ENCODE results near the gene PBX4. TPM values are rescaled to one million over a fixed set of nuclear protein-coding genes. Genes with fewer than 3 reads are reported as not detected.

PBX4 gene
- total and polyA plus RNA-seq, 2 of the 8 experiments (the other 6 are each of a cell fraction or from before 2014, with no cell fraction given) = 3.4 to 3.8 TPM

GRCh38 chr19:19610376-19611202, 7.9 kb downstream of the PBX4 start:
- no peak for DNase-seq (ENCODE audit: low read depth in 1 of 2, low spot score in 2 of 2)
- H2BK12ac ChIP-seq (ENCODE audit: low read depth, low read length) = no peak overlapping the region
- H4K20me1 ChIP-seq (replicated peaks in 1 of 2; ENCODE audit: control insufficient read depth in 1 of 2, insufficient read depth in 2 of 2, low read length in 2 of 2) = no peaks in the 10 kb centered on the region
- TF ChIP-seq BCL11A (IDR thresholded peaks at IDR 0.05; ENCODE audit: low read depth in 2 of 2, low read length in 2 of 2) = no peak
- no peak for TF ChIP-seq RBBP5 (IDR thresholded peaks at IDR 0.05; ENCODE audit: borderline replicate concordance, low read depth, low read length)
- no peak overlapping the region for H3K4me2 ChIP-seq (ENCODE audit: insufficient read depth in 1 of 2, low read depth in 2 of 2, low read length in 2 of 2)
- 92% methylated on average over 10 of the region's 10 CpGs; no CpG with 5 or more reads in 1 of the 2 experiments for WGBS, 2 experiments (ENCODE audit: extremely low coverage in 1 of 2, insufficient coverage in 1 of 2, insufficient read length in 1 of 2, insufficient replicate concordance in 2 of 2, low coverage in 1 of 2, low lambda C conversion rate in 2 of 2, missing lambda C conversion rate in 1 of 2)
- ChIA-PET POLR2A (ENCODE audit: partially characterized antibody) (interaction anchor here (0.6 to 1.7 kb wide), 2 partner anchors 18 to 30 kb away, joined by 3 read pairs; no protein-coding TSS in a partner anchor), CTCF (ENCODE audit: partially characterized antibody) (interaction anchor here (0.9 to 1.4 kb wide), 2 partner anchors 33 to 56 kb away, joined by 3 to 5 read pairs; partner anchors contain the start of gene GMIP)
- H3K18ac ChIP-seq (ENCODE audit: extremely low read depth, low read length) = no peak overlapping the region
- no peaks in the 10 kb centered on the region for H3K36me3 ChIP-seq (ENCODE audit: control insufficient read depth in 2 of 4, insufficient read depth in 4 of 4, low read length in 3 of 4)
- no peak overlapping the region for H4K8ac ChIP-seq (ENCODE audit: extremely low read depth, insufficient read depth, low read length)
- no peaks in the 10 kb centered on the region for H3K9me3 ChIP-seq (ENCODE audit: insufficient read depth in 2 of 2, low read depth in 1 of 2, low read length in 1 of 2)
- H3K79me1 ChIP-seq (ENCODE audit: low read depth, low read length) = no peaks in the 10 kb centered on the region
- H2AK5ac ChIP-seq (ENCODE audit: low read depth, low read length) = no peak overlapping the region
- no peaks in the 10 kb centered on the region for H3K23me2 ChIP-seq (ENCODE audit: low read depth, low read length)
- H3K56ac ChIP-seq (replicated peaks; ENCODE audit: insufficient read length, low read depth, low read length) = no peak overlapping the region
- no peak overlapping the region for H3K27ac ChIP-seq (ENCODE audit: low read depth, low read length)
- H3K79me2 ChIP-seq (ENCODE audit: control insufficient read depth in 1 of 2, insufficient read depth in 2 of 2, low read length in 2 of 2) = no peaks in the 10 kb centered on the region
- H4K5ac ChIP-seq (ENCODE audit: insufficient read length, low read depth, low read length) = no peak overlapping the region
- H3K4me1 ChIP-seq (replicated peaks in 1 of 4; ENCODE audit: control insufficient read depth in 3 of 4, insufficient read depth in 4 of 4, low read length in 3 of 4) = no peaks in the 10 kb centered on the region
- H3K14ac ChIP-seq (ENCODE audit: insufficient read length) = no peak overlapping the region
- no peak overlapping the region for H3K4me3 ChIP-seq (ENCODE audit: extremely low read depth in 1 of 4, insufficient read depth in 2 of 4, low read depth in 3 of 4, low read length in 4 of 4)
- H2BK15ac ChIP-seq (ENCODE audit: low read length) = no peak overlapping the region
- H3K4ac ChIP-seq (replicated peaks; ENCODE audit: insufficient read length, low read depth, low read length) = no peak overlapping the region
- no peak overlapping the region for H2BK20ac ChIP-seq (ENCODE audit: low read length)
- H3K27me3 ChIP-seq (replicated peaks in 1 of 4; ENCODE audit: control insufficient read depth in 3 of 4, extremely low read depth in 1 of 4, insufficient read depth in 3 of 4, low read length in 3 of 4) = no peaks in the 10 kb centered on the region
- FAIRE-seq = no peak
- H2AFZ ChIP-seq (ENCODE audit: low read length) = no peak overlapping the region
- H2BK120ac ChIP-seq (replicated peaks; ENCODE audit: low read depth, low read length) = no peak overlapping the region
- H3K9ac ChIP-seq (replicated peaks in 1 of 4; ENCODE audit: extremely low read depth in 1 of 4, low read depth in 3 of 4, low read length in 3 of 4) = no peak overlapping the region
- H2BK5ac ChIP-seq (ENCODE audit: low read depth, low read length) = no peak overlapping the region
- H3K23ac ChIP-seq (ENCODE audit: insufficient read length) = no peak overlapping the region
- H4K91ac ChIP-seq (replicated peaks; ENCODE audit: insufficient read length, low read length) = no peak overlapping the region
